PC-9 (cell line): ENCODE measurements around the gene ITGBL1. TPM values are rescaled to one million over a fixed set of nuclear protein-coding genes. Genes with fewer than 3 reads are reported as not detected.
A peak's percentile ranks its signal among the peaks of the same experiment; 100 is the strongest.

Experiments used
- BruUV-seq: library from RNA; stranded (reverse); fragments of 400-500 nt; replicated peaks from 2 replicates; lab custom pipeline; 2021; lab: Mats Ljungman, UMichigan
- CTCF ChIA-PET: fragments of 300-600 bp; sonication (Branson Sonifier 250); formaldehyde crosslinking; loops from one replicate; lab custom pipeline; 2022; ENCODE audit warnings: antibody characterized with exemption; lab: Charles Lee
- POLR2A ChIA-PET: fragments of 300-600 bp; sonication (Branson Sonifier 250); formaldehyde crosslinking; loops from one replicate; lab custom pipeline; 2022; ENCODE audit warnings: antibody characterized with exemption; ENCODE audit not compliant: unreplicated experiment; lab: Charles Lee
- DNase-seq, 2 experiments: peaks; one replicate each; pipeline versions ENCODE4 v3.0.0 to v3.0.0-alpha.2; 2015 to 2022; ENCODE audit warnings: mixed read lengths in 1 of 2
- H2AFZ ChIP-seq: fragments of 200-600 bp; sonication (generic); 2 replicates; pipeline ENCODE4 v1.8.1; 2017; ENCODE audit warnings: antibody characterized with exemption
- H3F3A ChIP-seq: fragments of 200-600 bp; sonication (generic); 2 replicates; pipeline ENCODE4 v1.8.1; 2017; ENCODE audit warnings: antibody characterized with exemption, mild to moderate bottlenecking, low read depth; ENCODE audit not compliant: insufficient read depth
- H3K27ac ChIP-seq: fragments of 200-600 bp; sonication (generic); 2 replicates; pipeline ENCODE4 v1.6.1; 2016; ENCODE audit warnings: mixed run types
- H3K27me3 ChIP-seq: fragments of 200-600 bp; sonication (generic); 2 replicates; pipeline ENCODE4 v1.6.1; 2016; ENCODE audit warnings: low read depth, mixed run types; ENCODE audit not compliant: insufficient read depth
- H3K36me3 ChIP-seq: fragments of 200-600 bp; sonication (generic); 2 replicates; pipeline ENCODE4 v1.6.1; 2016; ENCODE audit warnings: low read depth, mixed run types
- H3K4me1 ChIP-seq: fragments of 200-600 bp; sonication (generic); replicated peaks from 2 replicates; pipeline ENCODE4 v1.6.1; 2016; ENCODE audit warnings: mixed run types; ENCODE audit not compliant: insufficient read depth
- H3K4me2 ChIP-seq: fragments of 200-600 bp; sonication (generic); 2 replicates; pipeline ENCODE4 v1.6.1; 2017; ENCODE audit warnings: mixed run types
- H3K4me3 ChIP-seq: fragments of 200-600 bp; sonication (generic); 2 replicates; pipeline ENCODE4 v1.6.1; 2016; ENCODE audit warnings: mixed run types
- H3K79me2 ChIP-seq: fragments of 200-600 bp; sonication (generic); 2 replicates; pipeline ENCODE4 v1.6.1; 2017; ENCODE audit warnings: low read depth, mixed run types
- H3K9me2 ChIP-seq: fragments of 200-600 bp; sonication (generic); 2 replicates; pipeline ENCODE4 v1.8.1; 2017; ENCODE audit warnings: mild to moderate bottlenecking; ENCODE audit not compliant: insufficient read depth
- H3K9me3 ChIP-seq: fragments of 200-600 bp; sonication (generic); 2 replicates; pipeline ENCODE4 v1.8.1; 2016; ENCODE audit warnings: low read depth; ENCODE audit not compliant: insufficient read depth
- H4K20me1 ChIP-seq: fragments of 200-600 bp; sonication (generic); 2 replicates; pipeline ENCODE4 v1.8.1; 2017; ENCODE audit not compliant: insufficient read depth
- CTCF ChIP-seq: fragments of 200-600 bp; sonication (generic); conservative IDR thresholded peaks from 2 replicates; pipeline ENCODE4 v1.6.1; 2017; ENCODE audit warnings: mixed run types, antibody characterized with exemption, mild to moderate bottlenecking, moderate library complexity
- EZH2 ChIP-seq: fragments of 200-600 bp; sonication (generic); IDR thresholded peaks from 2 replicates; pipeline ENCODE4 v1.8.0; 2017; ENCODE audit warnings: antibody characterized with exemption, low read depth
- intact Hi-C: fragments of 100-400 bp; cut with micrococcal nuclease; formaldehyde crosslinking; loops from one replicate; pipeline ENCODE4 v1.10.0; 2022; ENCODE audit not compliant: unreplicated experiment
- total RNA-seq: library from RNA; stranded (reverse); gene quantifications from 2 replicates; pipeline ENCODE4 v1.2.3, GENCODE V29; 2021

Gene ITGBL1
- total RNA-seq, 1 experiment from 2014 or later = 52.5 TPM

- no peaks in the 10 kb centered on the region for H3K36me3 ChIP-seq
- H2AFZ ChIP-seq = peak within 1 kb of the TSS; percentile 94
- H4K20me1 ChIP-seq = no peaks in the 10 kb centered on the region
- H3K9me2 ChIP-seq = no peaks in the 10 kb centered on the region
- peaks cover 41% of the 10 kb centered on the region for H3K79me2 ChIP-seq
- H3F3A ChIP-seq = peaks cover 16% of the 10 kb centered on the region
- POLR2A ChIA-PET = interaction anchor here (0.6 kb wide), 2 partner anchors 38 to 1058 kb away, joined by 3 to 4 read pairs; no protein-coding TSS in a partner anchor
- CTCF ChIA-PET = interaction anchor here (0.6 kb wide), 1 partner anchor 129 kb away, joined by 3 read pairs; no protein-coding TSS in a partner anchor
- intact Hi-C loops = loop anchor here (2.0 to 10.0 kb wide), 2 partner anchors 38 to 338 kb away; no protein-coding TSS in a partner anchor
- peaks cover 33% of the 10 kb centered on the region for H3K4me1 ChIP-seq
- BruUV-seq = no TSS peak
- DNase-seq = peak; percentile 51 to 55
- peak within 1 kb of the TSS; percentile 88 for H3K4me3 ChIP-seq
- H3K4me2 ChIP-seq = peak within 1 kb of the TSS; percentile 91
- H3K27ac ChIP-seq = peak within 1 kb of the TSS; percentile 89
- no peaks in the 10 kb centered on the region for H3K27me3 ChIP-seq
- no peaks in the 10 kb centered on the region for H3K9me3 ChIP-seq
- TF ChIP-seq EZH2 (no peak), CTCF (no peak)
Observed at GRCh38 chr13:101416181-101417042, 36.1 kb upstream of the ITGBL1 start, which contains the start of gene NALCN. TSS of gene NALCN (minus strand) at chr13:101416508. CDS start at chr13:101399126, 17,382 bp downstream.

GRCh38 chr13:101417043-101417406 lies 35.5 kb upstream of the ITGBL1 start:
- TF ChIP-seq CTCF (no peak), EZH2 (no peak)
- intact Hi-C loops = loop anchor here (2.0 to 10.0 kb wide), 2 partner anchors 38 to 338 kb away; no protein-coding TSS in a partner anchor
- no peaks in the 10 kb centered on the region for H3K9me3 ChIP-seq
- POLR2A ChIA-PET = interaction anchor here (0.5 to 0.6 kb wide), 2 partner anchors 236 to 1059 kb away, joined by 3 read pairs; no protein-coding TSS in a partner anchor
- H3K4me3 ChIP-seq = peak overlapping the region; percentile 88
- peaks cover 33% of the 10 kb centered on the region for H3K4me1 ChIP-seq
- H3K9me2 ChIP-seq = no peaks in the 10 kb centered on the region
- H3K4me2 ChIP-seq = peak overlapping the region; percentile 91
- no peaks in the 10 kb centered on the region for H3K27me3 ChIP-seq
- DNase-seq = peak; percentile 22 to 72
- H3F3A ChIP-seq = peaks cover 16% of the 10 kb centered on the region
- H3K27ac ChIP-seq = peak overlapping the region; percentile 89
- H3K36me3 ChIP-seq = no peaks in the 10 kb centered on the region
- CTCF ChIA-PET = no interaction called here
- no peaks in the 10 kb centered on the region for H4K20me1 ChIP-seq
- BruUV-seq = no TSS peak
- H3K79me2 ChIP-seq = peaks cover 35% of the 10 kb centered on the region
- H2AFZ ChIP-seq = peak overlapping the region; percentile 94

GRCh38 chr13:101417501-101417900 lies 35.0 kb upstream of the ITGBL1 start:
- ChIA-PET POLR2A (interaction anchor here (0.5 kb wide), 1 partner anchor 235 kb away, joined by 3 read pairs; no protein-coding TSS in a partner anchor), CTCF (no interaction called here)
- BruUV-seq = no TSS peak
- peak overlapping the region; percentile 91 for H3K4me2 ChIP-seq
- intact Hi-C loops = loop anchor here (2.0 to 10.0 kb wide), 2 partner anchors 37 to 337 kb away; no protein-coding TSS in a partner anchor
- H3K27me3 ChIP-seq = no peaks in the 10 kb centered on the region
- H3K36me3 ChIP-seq = no peaks in the 10 kb centered on the region
- peak overlapping the region; percentile 94 for H2AFZ ChIP-seq
- DNase-seq = peak in 1 of 2 experiments; percentile 69
- no peaks in the 10 kb centered on the region for H4K20me1 ChIP-seq
- peak overlapping the region; percentile 89 for H3K27ac ChIP-seq
- no peaks in the 10 kb centered on the region for H3K9me2 ChIP-seq
- peaks cover 30% of the 10 kb centered on the region for H3K79me2 ChIP-seq
- peak overlapping the region; percentile 88 for H3K4me3 ChIP-seq
- no peak for TF ChIP-seq EZH2
- TF ChIP-seq CTCF = no peak
- no peaks in the 10 kb centered on the region for H3K9me3 ChIP-seq
- H3F3A ChIP-seq = peaks cover 16% of the 10 kb centered on the region
- peaks cover 33% of the 10 kb centered on the region for H3K4me1 ChIP-seq
